Forelimb muscle (tissue), 1 donor: Measurements from ENCODE around the gene MPO. TPM values are rescaled to one million over a fixed set of nuclear protein-coding genes. Genes with fewer than 3 reads are reported as not detected.

Source experiments
- DNase-seq: peaks from one replicate; pipeline ENCODE4 v3.0.0-alpha.2; 2013; ENCODE audit warnings: low read depth
- polyA plus RNA-seq: library from polyadenylated mRNA; unstranded; fragments of 120-200 nt; gene quantifications from one replicate; pipeline ENCODE4 v1.2.1, GENCODE V29; 2013; ENCODE audit not compliant: insufficient read length

Gene MPO
- 10.5 TPM for polyA plus RNA-seq

- DNase-seq, result no peak
These were observed at the start of gene MPO for GRCh38 chr17:58280480-58281217. Gene MPO (minus strand): TSS chr17:58280935. CDS start chr17:58280758, 177 bp downstream.

GRCh38 chr17:58329810-58330537 is 49.2 kb upstream of the MPO start:
- no peak for DNase-seq

DNA sequence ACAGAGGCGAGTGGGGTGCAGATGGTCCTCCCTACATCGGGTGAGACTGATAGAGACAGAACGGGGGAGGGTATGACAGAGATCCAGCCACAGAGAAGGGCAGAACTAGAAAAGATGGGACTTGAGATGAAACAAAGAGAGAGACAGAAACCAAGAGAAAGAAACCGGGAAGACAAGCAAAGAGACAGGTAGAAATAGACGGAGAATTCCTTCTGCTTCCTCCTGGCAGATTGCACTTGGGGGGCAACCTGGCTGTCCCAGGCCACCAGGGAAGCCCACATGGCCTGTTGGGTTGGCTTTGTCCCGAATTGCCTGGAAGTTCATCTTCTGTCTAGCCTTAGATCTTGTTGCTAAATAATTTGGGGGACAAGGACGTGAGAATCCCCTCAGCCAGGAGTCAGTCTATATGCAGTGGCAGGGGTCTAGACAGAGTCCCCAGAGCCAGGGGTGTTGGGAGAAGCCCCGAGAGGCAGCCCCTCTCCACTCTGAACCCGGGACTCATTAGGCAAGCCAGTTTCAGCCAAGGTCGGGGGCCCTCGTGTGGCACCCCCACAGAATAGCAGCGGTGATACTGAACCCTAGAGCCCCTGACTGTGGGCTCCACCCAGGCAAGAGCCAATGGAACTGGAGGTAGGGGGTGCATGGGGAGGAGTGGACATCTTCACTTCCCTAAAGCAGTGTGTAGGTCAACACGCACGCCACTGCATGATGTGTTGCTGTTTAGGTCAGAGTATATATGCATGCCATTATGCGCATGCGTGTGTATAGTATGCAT is 48.5 kb upstream of the MPO start:
- no peak for DNase-seq

GRCh38 chr17:58328195-58329034 is 47.7 kb upstream of the MPO start, which contains the start of gene TSPOAP1:
Gene TSPOAP1 (minus strand): TSS chr17:58328795. CDS start chr17:58327920, 875 bp downstream.
- no peak for DNase-seq

- no peak for DNase-seq
These were observed 46.8 kb upstream of the MPO start for GRCh38 chr17:58327363-58328194.

- DNase-seq, result no peak
These were observed 46.1 kb upstream of the MPO start for GRCh38 chr17:58326609-58327362.

- DNase-seq, result no peak
These were observed 45.3 kb upstream of the MPO start for GRCh38 chr17:58325976-58326468.

GRCh38 chr17:58325289-58325726 is 44.6 kb upstream of the MPO start:
- DNase-seq, result no peak

GRCh38 chr17:58324409-58325288 is 43.9 kb upstream of the MPO start:
- no peak for DNase-seq

GRCh38 chr17:58324056-58324408 is 43.3 kb upstream of the MPO start:
- DNase-seq, result no peak

DNA sequence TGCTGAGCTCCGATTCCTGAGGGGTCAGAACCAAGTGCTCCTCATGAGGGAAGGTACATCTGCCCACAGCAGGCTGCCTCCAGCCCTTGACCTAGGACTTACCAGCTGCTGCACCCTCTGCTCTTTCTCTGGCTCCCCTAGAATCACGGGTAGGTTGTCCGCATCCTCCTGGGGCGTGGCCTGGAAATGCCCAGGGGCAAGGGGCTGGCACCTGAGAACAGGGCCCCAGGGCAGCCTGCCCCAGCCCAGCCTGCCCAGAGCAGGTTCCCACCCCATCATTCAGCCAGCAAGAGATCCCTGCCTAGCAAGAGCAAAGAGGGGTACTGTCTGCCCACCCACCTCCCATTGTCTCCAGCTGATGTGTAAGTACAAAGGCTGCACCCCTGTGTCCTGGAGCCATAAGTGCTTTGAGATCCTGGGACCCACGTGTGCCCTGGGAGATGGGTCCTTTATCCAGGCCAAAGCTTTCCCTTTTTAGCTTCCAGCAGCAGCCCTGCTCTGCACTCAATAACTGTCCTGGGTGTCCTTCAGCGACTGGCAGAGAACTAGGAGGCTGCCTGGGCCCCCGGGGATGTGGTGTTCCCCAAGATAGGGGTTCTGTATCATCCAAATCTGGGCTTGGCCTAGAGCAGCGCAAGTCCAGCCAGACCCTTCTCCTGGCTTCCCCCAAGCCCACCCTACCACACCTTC is 42.8 kb upstream of the MPO start:
- no peak for DNase-seq

- DNase-seq, result no peak
These were observed 41.9 kb upstream of the MPO start for GRCh38 chr17:58322581-58323185.

DNA sequence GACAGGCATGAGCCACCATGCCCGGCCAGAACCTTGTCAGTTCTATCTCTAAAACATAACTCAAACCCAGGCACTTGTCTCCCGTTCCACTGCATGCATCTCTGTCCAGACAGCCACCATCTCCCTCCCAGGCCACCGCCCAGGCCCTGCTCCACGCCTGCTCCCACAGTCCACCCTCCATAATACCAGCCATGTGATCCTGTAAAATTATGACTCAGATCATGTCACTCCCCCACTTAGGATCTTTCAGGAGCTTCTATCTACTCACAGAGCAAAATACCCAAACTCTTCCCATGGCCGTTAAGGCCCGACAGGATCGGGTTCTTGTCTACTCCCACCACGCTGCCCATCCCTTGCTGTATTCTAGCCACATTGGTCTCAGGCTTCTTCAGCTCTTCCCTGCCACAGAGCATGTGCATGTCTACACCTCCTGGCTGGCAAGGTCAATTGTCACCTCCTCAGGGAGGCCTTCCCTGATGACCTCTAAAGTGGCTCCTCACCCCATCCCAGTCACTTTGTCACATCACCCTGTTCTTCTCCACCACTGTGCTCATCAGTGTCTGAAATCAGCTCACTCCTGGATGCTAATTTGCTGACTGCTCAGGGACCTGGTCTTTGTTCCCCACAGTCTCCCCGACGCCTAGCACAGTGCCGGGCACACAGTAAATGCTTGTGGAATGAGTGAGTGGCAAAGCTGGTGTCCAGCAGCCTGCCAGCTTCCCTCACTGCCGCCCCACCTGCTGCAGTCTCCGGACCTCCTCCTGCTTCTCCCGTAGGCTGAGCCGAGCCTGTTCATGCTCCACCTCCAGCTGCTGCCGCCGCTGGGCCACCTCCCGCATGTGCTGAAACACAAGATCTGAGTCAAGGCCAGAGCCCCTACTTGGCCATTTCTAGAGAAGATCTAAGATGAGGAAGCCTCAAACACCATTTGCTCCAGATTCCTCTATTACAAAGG is 41.1 kb upstream of the MPO start:
- no peak for DNase-seq

DNA sequence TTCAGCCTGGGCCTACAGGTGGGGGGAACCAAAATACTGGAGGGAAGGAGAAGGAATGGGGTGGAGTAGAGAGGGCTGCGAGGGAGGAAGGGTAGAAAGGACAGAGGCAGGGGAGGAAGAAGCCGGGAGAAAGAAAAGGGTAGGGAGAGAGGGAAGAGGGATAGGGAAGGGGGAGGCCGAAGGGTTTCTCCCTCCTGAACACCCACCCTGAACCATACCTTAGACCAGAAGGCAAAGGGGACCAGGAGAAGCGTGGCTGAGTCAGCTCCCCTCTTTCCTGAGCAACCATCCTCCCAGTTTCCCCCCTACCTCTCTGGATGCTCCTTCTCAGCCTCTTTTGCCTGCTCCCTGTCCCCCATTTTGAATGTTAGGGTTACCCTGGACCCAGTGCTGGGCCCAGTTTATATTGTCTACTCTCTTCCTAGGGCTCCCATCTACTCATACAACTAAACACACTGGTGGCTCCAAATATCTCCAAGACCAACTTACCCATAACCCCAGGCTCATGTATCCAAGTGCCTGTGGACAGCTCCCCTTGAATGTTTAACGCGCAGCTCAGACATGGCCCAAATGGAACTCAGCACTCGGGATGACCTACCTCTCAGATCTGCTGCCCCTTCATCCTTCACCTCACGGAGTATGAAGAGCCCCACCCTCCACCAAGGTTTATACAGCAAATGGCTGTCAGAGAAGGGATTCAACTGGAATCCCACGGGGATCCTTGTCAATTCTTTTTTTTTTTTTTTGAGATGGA is 40.0 kb upstream of the MPO start:
- no peak for DNase-seq

GRCh38 chr17:58320163-58320558 is 39.4 kb upstream of the MPO start:
- DNase-seq, result no peak
